ENCODE results near the gene ANXA1.

- TF ChIP-seq CTCF (conservative IDR thresholded peaks at IDR 0.05; ENCODE audit: low read depth in 2 of 2) = no peak
- no peak for TF ChIP-seq REST (IDR thresholded peaks at IDR 0.05; ENCODE audit: unreplicated experiment)
- TF ChIP-seq POLR2AphosphoS5 (IDR thresholded peaks at IDR 0.05; ENCODE audit: low read depth) = no peak
- TF ChIP-seq EZH2 (IDR thresholded peaks at IDR 0.05; ENCODE audit: low read depth, unreplicated experiment) = no peak
- no peak for TF ChIP-seq EZH2phosphoT487 (IDR thresholded peaks at IDR 0.05; ENCODE audit: unreplicated experiment)
- no peak for TF ChIP-seq STAT1 (IDR thresholded peaks at IDR 0.05; ENCODE audit: unreplicated experiment)
Measured at GRCh38 chr9:73133022-73133651, 18.5 kb upstream of the ANXA1 start.
